B cell (primary cell): ENCODE measurements around the gene OR11L1. TPM values are rescaled to one million over a fixed set of nuclear protein-coding genes. Genes with fewer than 3 reads are reported as not detected.

Experiments
- ATAC-seq: fragments of 200-7000 bp; cut with Tn5 transposase; one replicate; pipeline ENCODE4 v1.10.0; 2021; ENCODE audit warnings: low read depth, mild to moderate bottlenecking, moderate number of reproducible peaks, moderate library complexity
- CTCF ChIA-PET: fragments of 350-600 bp; sonication (Branson Sonifier 250); formaldehyde crosslinking; loops from one replicate; lab custom pipeline; 2021; ENCODE audit warnings: antibody characterized with exemption, inconsistent platforms; lab: Charles Lee
- POLR2A ChIA-PET: fragments of 350-600 bp; sonication (Branson Sonifier 250); formaldehyde crosslinking; loops from one replicate; lab custom pipeline; 2021; ENCODE audit warnings: antibody characterized with exemption; lab: Charles Lee
- DNase-seq: peaks from one replicate; pipeline ENCODE4 v3.0.0; 2013
- H2AFZ ChIP-seq: 2 replicates; pipeline ENCODE4 v1.6.1; 2012; ENCODE audit warnings: mild to moderate bottlenecking, low read depth, low read length; ENCODE audit not compliant: insufficient read depth, poor library complexity, severe bottlenecking
- H3K27ac ChIP-seq, 2 donors: 1 replicate in 1 of 2; 2 replicates in 1 of 2; pipeline ENCODE4 v1.5.1; 2012 to 2013; ENCODE audit warnings: low read length in 2 of 2, mild to moderate bottlenecking in 2 of 2, moderate library complexity in 1 of 2
- H3K27me3 ChIP-seq, 4 experiments: fragments of 200-600 bp in 1 of 4; sonication (generic) in 1 of 4; replicated peaks in 1 of 4; 1 replicate in 2 of 4; 2 replicates in 2 of 4; pipeline versions ENCODE4 v1.6.1 to v1.7.0; 2013 to 2016; ENCODE audit warnings: low read length in 3 of 4, mild to moderate bottlenecking in 2 of 4, mixed read lengths in 1 of 4, moderate library complexity in 1 of 4; ENCODE audit not compliant: insufficient read depth in 4 of 4, control insufficient read depth in 3 of 4; ENCODE audit errors: control extremely low read depth in 1 of 4
- H3K36me3 ChIP-seq, 2 experiments: replicated peaks in 1 of 2; 1 replicate in 1 of 2; 2 replicates in 1 of 2; pipeline versions ENCODE4 v1.6.1 to v1.7.1; 2013; ENCODE audit warnings: low read length in 1 of 2; ENCODE audit not compliant: insufficient read depth in 2 of 2, control insufficient read depth in 1 of 2; ENCODE audit errors: control extremely low read depth in 1 of 2, extremely low read depth in 1 of 2
- H3K4me1 ChIP-seq, 2 donors: fragments of 200-600 bp in 1 of 2; sonication (generic) in 1 of 2; 1 replicate in 1 of 2; 2 replicates in 1 of 2; pipeline versions ENCODE4 v1.5.1 to v1.6.1; 2013 to 2017; ENCODE audit warnings: low read length in 2 of 2; ENCODE audit not compliant: control insufficient read depth in 2 of 2, insufficient read depth in 2 of 2
- H3K4me2 ChIP-seq: replicated peaks from 2 replicates; pipeline ENCODE3; 2012; ENCODE audit warnings: mild to moderate bottlenecking, low read depth, low read length; ENCODE audit not compliant: poor library complexity, severe bottlenecking
- H3K4me3 ChIP-seq, 5 experiments: fragments of 200-600 bp in 1 of 5; sonication (generic) in 1 of 5; 1 replicate in 3 of 5; 2 replicates in 2 of 5; pipeline versions ENCODE4 v1.5.1 to v1.7.0; 2011 to 2016; ENCODE audit warnings: low read length in 4 of 5, mild to moderate bottlenecking in 4 of 5, low read depth in 2 of 5, control low read depth in 1 of 5, moderate library complexity in 1 of 5; ENCODE audit not compliant: insufficient read depth in 1 of 5; ENCODE audit errors: control extremely low read depth in 1 of 5, extremely low read depth in 1 of 5
- H3K79me2 ChIP-seq: fragments of 200-600 bp; sonication (generic); one replicate; pipeline ENCODE4 v1.6.0; 2016; ENCODE audit warnings: low read length; ENCODE audit not compliant: control insufficient read depth, insufficient read depth
- H3K9ac ChIP-seq: fragments of 200-600 bp; sonication (generic); 2 replicates; pipeline ENCODE4 v1.6.1; 2017; ENCODE audit warnings: mild to moderate bottlenecking, low read length, moderate library complexity
- H3K9me3 ChIP-seq, 3 donors: one replicate each; pipeline versions ENCODE4 v1.6.1 to v1.7.1; 2013; ENCODE audit warnings: low read length in 2 of 3; ENCODE audit not compliant: control insufficient read depth in 2 of 3, insufficient read depth in 1 of 3; ENCODE audit errors: control extremely low read depth in 1 of 3
- H4K20me1 ChIP-seq: 2 replicates; pipeline ENCODE4 v1.6.0; 2012; ENCODE audit warnings: mild to moderate bottlenecking, low read length; ENCODE audit not compliant: insufficient read depth, control insufficient read depth, poor library complexity, severe bottlenecking
- H3K27ac Mint-ChIP-seq: one replicate; pipeline ENCODE4 v1.8.0; 2021; ENCODE audit warnings: mixed read lengths
- H3K27me3 Mint-ChIP-seq: one replicate; pipeline ENCODE4 v1.8.0; 2021; ENCODE audit warnings: mixed read lengths
- H3K4me1 Mint-ChIP-seq: one replicate; pipeline ENCODE4 v1.8.0; 2021; ENCODE audit warnings: mixed read lengths
- H3K4me3 Mint-ChIP-seq: one replicate; pipeline ENCODE4 v1.8.0; 2021; ENCODE audit warnings: mixed read lengths
- H3K9me3 Mint-ChIP-seq: one replicate; pipeline ENCODE4 v1.8.0; 2022; ENCODE audit warnings: mixed read lengths; ENCODE audit not compliant: insufficient read depth
- CTCF ChIP-seq: fragments of 200-600 bp; IDR thresholded peaks from one replicate; pipeline ENCODE4 v1.8.0; 2022; ENCODE audit warnings: antibody characterized with exemption, mild to moderate bottlenecking
- EZH2 ChIP-seq: IDR thresholded peaks from 2 replicates; pipeline ENCODE4 v1.6.1; 2012; ENCODE audit warnings: borderline replicate concordance, low read depth, mild to moderate bottlenecking, moderate library complexity, low read length; ENCODE audit not compliant: insufficient read depth, poor library complexity, severe bottlenecking
- WGBS: methylation state at CpG from one replicate; pipeline ENCODE4 v1.1.5; 2013; ENCODE audit warnings: missing lambda C conversion rate; ENCODE audit not compliant: insufficient coverage; 5-methylcytosine and 5-hydroxymethylcytosine counted together
- intact Hi-C: fragments of 100-400 bp; cut with micrococcal nuclease; formaldehyde crosslinking; loops from one replicate; pipeline ENCODE4 v1.10.0; 2022
- polyA plus RNA-seq: library from polyadenylated mRNA; depleted of rRNA; stranded (reverse); fragments of >200 nt; gene quantifications from 2 replicates; pipeline ENCODE4 v1.2.3, GENCODE V29; 2012
- total RNA-seq, 2 donors: library from RNA; stranded (reverse); fragments of 120-200 nt in 1 of 2; gene quantifications; 1 replicate in 1 of 2; 2 replicates in 1 of 2; pipeline versions ENCODE4 v1.2.3 to v1.2.4, GENCODE V29; 2013 to 2022

The OR11L1 gene
- total and polyA plus RNA-seq, 2 donors (not counting 1 experiment from before 2014, with no cell fraction given) = not detected

GRCh38 chr1:247833601-247834000, 8.1 kb downstream of the OR11L1 start:
- CTCF ChIA-PET = no interaction called here
- H3K9me3 ChIP-seq = no peaks in the 10 kb centered on the region
- H3K27me3 Mint-ChIP-seq = peaks cover 3% of the 10 kb centered on the region

DNA sequence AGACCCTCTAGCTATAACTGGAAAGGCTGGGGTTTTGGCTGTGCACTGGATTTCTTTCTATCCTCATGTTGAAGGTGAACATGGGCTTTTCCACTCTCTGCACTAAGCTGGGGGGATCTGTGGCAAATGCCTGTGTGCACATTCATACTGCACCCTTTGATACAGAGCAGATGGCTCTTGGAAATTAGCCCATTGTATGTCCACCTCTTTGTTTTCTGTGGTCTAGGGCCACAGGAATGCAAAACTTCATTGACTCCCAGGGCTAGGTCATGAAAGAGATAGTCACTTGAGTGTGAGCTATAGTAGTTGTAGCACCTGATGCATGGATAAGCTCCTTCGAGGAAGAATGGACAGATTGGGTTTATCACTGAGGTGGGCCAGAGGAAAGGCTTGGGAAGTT, 12.0 kb downstream of the OR11L1 start:
- H3K4me1 Mint-ChIP-seq = no peaks in the 10 kb centered on the region
- Histone ChIP-seq H3K27ac (no peak overlapping the region), H3K4me1 (no peaks in the 10 kb centered on the region), H3K9me3 (no peaks in the 10 kb centered on the region), H3K4me2 (no peak overlapping the region), H3K4me3 (no peak overlapping the region), H4K20me1 (no peaks in the 10 kb centered on the region), H3K27me3 (no peaks in the 10 kb centered on the region), H2AFZ (no peak overlapping the region), H3K79me2 (no peaks in the 10 kb centered on the region), H3K36me3 (no peaks in the 10 kb centered on the region), H3K9ac (no peak overlapping the region)
- H3K27ac Mint-ChIP-seq = no peak overlapping the region
- POLR2A ChIA-PET = no interaction called here
- intact Hi-C loops = no loop called here
- no peak for DNase-seq
- H3K27me3 Mint-ChIP-seq = peaks cover 3% of the 10 kb centered on the region
- no peak overlapping the region for H3K4me3 Mint-ChIP-seq
- ATAC-seq = no peak
- 0% methylated on average over 1 of the region's 1 CpG for WGBS
- TF ChIP-seq EZH2 (no peak), CTCF (no peak)
- CTCF ChIA-PET = no interaction called here
- no peaks in the 10 kb centered on the region for H3K9me3 Mint-ChIP-seq

More at GRCh38 chr1:247833601-247834000, 8.1 kb downstream of the OR11L1 start:
- intact Hi-C loops = no loop called here
- Histone ChIP-seq H3K9ac (no peak overlapping the region), H3K79me2 (no peaks in the 10 kb centered on the region), H4K20me1 (no peaks in the 10 kb centered on the region), H3K4me1 (no peaks in the 10 kb centered on the region), H3K36me3 (no peaks in the 10 kb centered on the region), H3K27ac (no peak overlapping the region), H3K27me3 (no peaks in the 10 kb centered on the region), H3K4me3 (no peak overlapping the region), H2AFZ (no peak overlapping the region), H3K4me2 (no peak overlapping the region)
- ATAC-seq = no peak
- Mint-ChIP-seq H3K9me3 (no peaks in the 10 kb centered on the region), H3K4me3 (no peak overlapping the region), H3K27ac (no peak overlapping the region), H3K4me1 (no peaks in the 10 kb centered on the region)
- TF ChIP-seq CTCF (no peak), EZH2 (no peak)
- WGBS = 74% methylated on average over 6 of the region's 6 CpGs
- POLR2A ChIA-PET = no interaction called here
- no peak for DNase-seq
